ENCODE measurements around the gene CNOT2. TPM values are rescaled to one million over a fixed set of nuclear protein-coding genes. Genes with fewer than 3 reads are reported as not detected.

Gene CNOT2
- total RNA-seq, 1 experiment from 2014 or later, result 82.9 TPM

- no CpG with 5 or more reads among the region's 3 CpGs for WGBS (ENCODE audit: extremely low coverage, insufficient read length, low lambda C conversion rate)
- H4K20me1 ChIP-seq (ENCODE audit: control insufficient read depth, insufficient read depth, insufficient read length), result no peaks in the 10 kb centered on the region
- H2BK5ac ChIP-seq (ENCODE audit: insufficient read length, low read length), result no peak overlapping the region
- peaks cover 24 to 43% of the 10 kb centered on the region in 2 experiments for H3K4me1 Mint-ChIP-seq
- H3K27ac ChIP-seq (ENCODE audit: insufficient read length, low read depth, low read length), result no peak overlapping the region
- no peak for TF ChIP-seq CTCF (conservative IDR thresholded peaks at IDR 0.05)
- no peak overlapping the region for H4K91ac ChIP-seq (ENCODE audit: insufficient read length, low read depth, low read length)
- no peak for DNase-seq
- H2AK5ac ChIP-seq (ENCODE audit: insufficient read length, low read length), result no peak overlapping the region
- H3K4ac ChIP-seq (ENCODE audit: low read depth, low read length), result no peak overlapping the region
- H2BK15ac ChIP-seq (ENCODE audit: low read depth, low read length), result no peak overlapping the region
- no peak overlapping the region for H3K9ac ChIP-seq (ENCODE audit: extremely low read depth, insufficient read length, low read length)
- H3K4me1 ChIP-seq (ENCODE audit: insufficient read depth, low read length), result no peaks in the 10 kb centered on the region; the same call in 1 of the 2 replicates
- no peak overlapping the region for H3T11ph ChIP-seq (ENCODE audit: low read length)
- H3K18ac ChIP-seq (ENCODE audit: insufficient read length, low read depth, low read length), result no peak overlapping the region
- H3K4me3 Mint-ChIP-seq, result no peak overlapping the region
- no peaks in the 10 kb centered on the region for H3K9me3 ChIP-seq (ENCODE audit: control insufficient read depth, low read depth, low read length)
- H3K23ac ChIP-seq (ENCODE audit: insufficient read length, low read depth, low read length), result no peak overlapping the region
- no peak overlapping the region for H3K4me2 ChIP-seq (ENCODE audit: insufficient read depth, insufficient read length, low read length)
- no peaks in the 10 kb centered on the region for H3K23me2 ChIP-seq (ENCODE audit: insufficient read length, low read depth, low read length, poor library complexity, severe bottlenecking)
- H3K27ac Mint-ChIP-seq, result peak overlapping the region in 1 of 3 experiments; percentile 31; a peak in 2 of 7 replicates
- no peak overlapping the region for H2BK120ac ChIP-seq (ENCODE audit: low read depth, low read length, poor library complexity, severe bottlenecking)
- no peak overlapping the region for H4K5ac ChIP-seq (ENCODE audit: insufficient read length, low read depth, low read length)
- H3K27me3 Mint-ChIP-seq (ENCODE audit: low read depth), result no peaks in the 10 kb centered on the region
- H4K8ac ChIP-seq (replicated peaks; ENCODE audit: insufficient read length, low read depth, low read length), result no peak overlapping the region
- peaks cover 0 to 5% (median 2%) of the 10 kb centered on the region in 3 experiments; a peak in 3 of 7 replicates for H3K36me3 Mint-ChIP-seq (ENCODE audit: insufficient read depth in 1 of 3, low read depth in 3 of 3)
- no peaks in the 10 kb centered on the region for H3K79me1 ChIP-seq (ENCODE audit: insufficient read depth, low read depth, low read length, poor library complexity, severe bottlenecking)
- peaks cover 20% of the 10 kb centered on the region; the same call in 1 of the 2 replicates for H3K79me2 ChIP-seq (ENCODE audit: insufficient read depth, low read length)
- H2AFZ ChIP-seq (ENCODE audit: low read length), result no peak overlapping the region
- H3K14ac ChIP-seq (ENCODE audit: insufficient read depth, low read length), result no peak overlapping the region
- no peaks in the 10 kb centered on the region for H3K27me3 ChIP-seq (ENCODE audit: insufficient read depth, low read length)
- no peak overlapping the region for H3K56ac ChIP-seq (ENCODE audit: insufficient read length, low read depth, low read length)
- H2BK12ac ChIP-seq (ENCODE audit: insufficient read length, low read depth, low read length), result no peak overlapping the region
- H3K9me3 Mint-ChIP-seq, result no peaks in the 10 kb centered on the region
- H2BK20ac ChIP-seq (ENCODE audit: low read depth, low read length, poor library complexity, severe bottlenecking), result no peak overlapping the region
Measured at GRCh38 chr12:70272510-70272909, 29.3 kb downstream of the CNOT2 start.

All from H9 (cell line).